Measurements from ENCODE around the gene DOLK. TPM values are rescaled to one million over a fixed set of nuclear protein-coding genes. Genes with fewer than 3 reads are reported as not detected.
"Not testable (repeated sequence)": the region's sequence is repeated elsewhere in the genome, so short reads cannot be mapped to it uniquely, and the experiment has no call there.

The DOLK gene
- total RNA-seq, 4 donors from 2014 or later, result 12.8 to 21.2 (median 16.2) TPM

GRCh38 chr9:128983536-128983935 is 36.1 kb upstream of the DOLK start:
- H3K4me3 ChIP-seq, result no peak overlapping the region
- 95 to 97% methylated on average over 8 of the region's 8 CpGs for WGBS, 2 donors
- no peaks in the 10 kb centered on the region for H3K9me3 ChIP-seq
- DNase-seq, result no peak
- H3K4me1 ChIP-seq, result peaks cover 0 to 28% (median 0%) of the 10 kb centered on the region in 3 donors
- intact Hi-C loops (cut with DNase I), result no loop called here
- TF ChIP-seq CTCF (IDR thresholded peaks at IDR 0.05), result no peak
- no peak for TF ChIP-seq POLR2A (IDR thresholded peaks at IDR 0.05)
- no peak overlapping the region for H3K27ac ChIP-seq
- H3K27me3 ChIP-seq, result no peaks in the 10 kb centered on the region
- peaks cover 23 to 100% (median 54%) of the 10 kb centered on the region in 3 donors for H3K36me3 ChIP-seq

DNA sequence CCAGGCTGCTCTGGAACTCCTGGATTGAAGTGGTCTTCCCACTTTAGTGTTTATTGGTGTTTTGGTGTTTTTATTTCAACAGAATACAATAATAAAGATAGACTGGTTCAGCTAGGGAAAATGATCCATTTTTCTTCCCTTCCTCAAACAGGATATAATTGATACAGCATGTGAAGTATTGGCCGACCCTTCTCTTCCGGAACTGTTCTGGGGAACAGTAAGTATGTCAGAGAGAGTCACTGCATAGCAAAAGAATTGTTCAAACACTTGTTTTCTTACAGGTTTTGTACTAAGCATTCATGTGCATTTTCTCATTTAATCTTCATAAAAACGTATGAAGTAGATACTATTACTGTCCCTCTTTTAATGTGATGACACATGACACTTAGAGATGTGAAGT is 31.7 kb upstream of the DOLK start:
- DNase-seq, result no peak
- no peaks in the 10 kb centered on the region for H3K9me3 ChIP-seq
- peaks cover 13 to 100% (median 60%) of the 10 kb centered on the region in 3 donors for H3K36me3 ChIP-seq
- H3K4me1 ChIP-seq, result no peaks in the 10 kb centered on the region
- no peak overlapping the region for H3K27ac ChIP-seq
- intact Hi-C loops (cut with DNase I), result no loop called here
- TF ChIP-seq CTCF (IDR thresholded peaks at IDR 0.05) (no peak), POLR2A (IDR thresholded peaks at IDR 0.05) (no peak)
- H3K4me3 ChIP-seq, result no peak overlapping the region
- WGBS, 2 donors, result 90% methylated on average over 3 of the region's 3 CpGs
- no peaks in the 10 kb centered on the region for H3K27me3 ChIP-seq

DNA sequence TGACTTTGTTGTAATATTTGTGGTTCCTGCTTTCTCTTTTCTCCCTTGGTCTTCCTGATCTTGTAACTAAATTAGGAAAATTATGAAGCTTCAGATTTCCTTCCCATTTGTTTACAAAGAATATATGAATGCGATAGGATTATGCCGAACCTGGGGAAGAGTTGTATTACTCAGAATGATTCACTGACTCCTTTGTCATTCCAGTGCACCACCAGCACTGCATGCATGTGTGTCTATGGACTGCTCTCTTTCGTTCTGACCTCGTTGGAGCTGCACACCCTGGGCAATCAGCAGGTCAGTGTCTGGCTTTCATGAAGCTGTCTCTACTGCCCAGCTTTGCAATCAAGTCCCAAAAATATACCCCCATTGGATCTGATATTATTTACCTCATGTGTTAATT is 25.6 kb upstream of the DOLK start:
- H3K9me3 ChIP-seq, result no peaks in the 10 kb centered on the region
- H3K27me3 ChIP-seq, result no peaks in the 10 kb centered on the region
- H3K36me3 ChIP-seq, result peaks cover 0 to 100% (median 57%) of the 10 kb centered on the region in 3 donors
- no peak overlapping the region for H3K27ac ChIP-seq
- no peaks in the 10 kb centered on the region for H3K4me1 ChIP-seq
- WGBS, 2 donors, result 48 to 50% methylated on average over 4 of the region's 4 CpGs
- intact Hi-C loops (cut with DNase I), result no loop called here
- no peak overlapping the region for H3K4me3 ChIP-seq
- no peak for DNase-seq
- TF ChIP-seq POLR2A (IDR thresholded peaks at IDR 0.05), result no peak
- no peak for TF ChIP-seq CTCF (IDR thresholded peaks at IDR 0.05)

GRCh38 chr9:128969491-128969890 is 22.1 kb upstream of the DOLK start:
- Histone ChIP-seq H3K27ac (no peak overlapping the region), H3K4me1 (no peaks in the 10 kb centered on the region), H3K36me3 (peaks cover 0 to 100% (median 42%) of the 10 kb centered on the region in 3 donors), H3K9me3 (no peaks in the 10 kb centered on the region), H3K27me3 (no peaks in the 10 kb centered on the region), H3K4me3 (no peak overlapping the region)
- DNase-seq, result no peak
- no peak for TF ChIP-seq POLR2A (IDR thresholded peaks at IDR 0.05)
- TF ChIP-seq CTCF (IDR thresholded peaks at IDR 0.05), result no peak
- intact Hi-C loops (cut with DNase I), result no loop called here
- WGBS, 2 donors, result 90 to 94% methylated on average over 5 of the region's 5 CpGs

DNA sequence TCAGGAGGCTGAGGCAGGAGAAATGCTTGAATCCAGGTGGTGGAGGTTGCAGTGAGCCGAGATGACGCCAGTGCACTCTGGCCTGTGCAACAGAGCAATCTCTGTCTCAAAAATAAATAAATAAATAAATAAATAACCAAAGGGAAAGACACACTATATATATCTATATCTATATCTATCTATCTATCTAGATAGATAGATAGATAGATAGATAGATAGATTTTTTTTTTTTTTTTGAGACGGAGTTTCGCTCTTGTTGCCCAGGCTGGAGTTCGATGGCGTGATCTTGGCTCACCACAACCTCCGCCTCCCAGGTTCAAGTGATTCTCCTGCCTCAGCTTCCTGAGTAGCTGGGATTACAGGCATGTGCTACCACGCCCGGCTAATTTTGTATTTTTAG is 14.0 kb upstream of the DOLK start:
- H3K4me3 ChIP-seq; H3K27ac ChIP-seq; intact Hi-C loops (cut with DNase I); H3K9me3 ChIP-seq; H3K27me3 ChIP-seq; H3K4me1 ChIP-seq; DNase-seq: not testable (repeated sequence)
- peaks cover 7 to 100% (median 40%) of the 10 kb centered on the region in 3 donors for H3K36me3 ChIP-seq
- 93 to 96% methylated on average over 9 of the region's 9 CpGs for WGBS, 2 donors

GRCh38 chr9:128947277-128947526 is 201 bp downstream of the DOLK start:
- peak overlapping the region; percentile 75 to 98 (median 88) for H3K4me3 ChIP-seq
- H3K36me3 ChIP-seq, result peaks cover 0 to 67% (median 0%) of the 10 kb centered on the region in 3 donors
- H3K9me3 ChIP-seq, result no peaks in the 10 kb centered on the region
- WGBS, 2 donors, result 0% methylated on average over 1 of the region's 20 CpGs; no CpG with 5 or more reads in 1 of the 2 donors
- no peak for DNase-seq
- no peaks in the 10 kb centered on the region for H3K27me3 ChIP-seq
- H3K4me1 ChIP-seq, result peaks cover 9 to 69% (median 32%) of the 10 kb centered on the region in 3 donors
- H3K27ac ChIP-seq, result peak overlapping the region; percentile 95 to 98 (median 97)
- TF ChIP-seq CTCF (IDR thresholded peaks at IDR 0.05) (no peak), POLR2A (IDR thresholded peaks at IDR 0.05) (no peak)
- intact Hi-C loops (cut with DNase I), result no loop called here
